HEK293 (cell line): Measurements from ENCODE around the gene PTH2.

Experiments
- HOXC10 ChIP-seq: sonication (generic); formaldehyde crosslinking; IDR thresholded peaks from 2 replicates; pipeline ENCODE4 v1.8.1; 2023; ENCODE audit warnings: mild to moderate bottlenecking, missing genetic modification reagents
- OSR2 ChIP-seq: fragments of 450-650 bp; formaldehyde crosslinking; IDR thresholded peaks from 2 replicates; pipeline ENCODE4 v1.5.1; 2016; ENCODE audit warnings: missing biosample characterization, missing genetic modification characterization
- SP2 ChIP-seq: fragments of 450-650 bp; formaldehyde crosslinking; IDR thresholded peaks from 2 replicates; pipeline ENCODE4 v1.5.1; 2016; ENCODE audit warnings: missing biosample characterization, missing genetic modification characterization
- TRIM28 ChIP-seq: IDR thresholded peaks from 2 replicates; pipeline ENCODE4 v1.6.1; 2011; ENCODE audit warnings: low read length, control low read depth, borderline replicate concordance
- ZBTB7A ChIP-seq: fragments of 450-650 bp; formaldehyde crosslinking; IDR thresholded peaks from 2 replicates; pipeline ENCODE4 v1.5.1; 2016; ENCODE audit warnings: low read depth, missing biosample characterization, missing genetic modification characterization
- ZNF335 ChIP-seq: fragments of 450-650 bp; formaldehyde crosslinking; conservative IDR thresholded peaks from 2 replicates; pipeline ENCODE4 v1.5.1; 2016; ENCODE audit warnings: missing biosample characterization, missing genetic modification characterization
- ZSCAN30 ChIP-seq: fragments of 450-650 bp; IDR thresholded peaks from 2 replicates; pipeline ENCODE4 v1.5.1; 2018; ENCODE audit warnings: missing biosample characterization, mild to moderate bottlenecking, missing genetic modification characterization, moderate library complexity
- TF ChIP-seq, protein P1 (sequence below): fragments of 450-650 bp; formaldehyde crosslinking; IDR thresholded peaks from 2 replicates; pipeline ENCODE4 v1.5.1; 2016; ENCODE audit warnings: missing biosample characterization, missing genetic modification characterization
- TF ChIP-seq, protein P2 (sequence below): fragments of 450-650 bp; formaldehyde crosslinking; IDR thresholded peaks from 2 replicates; pipeline ENCODE4 v1.5.1; 2016; ENCODE audit warnings: missing biosample characterization, missing genetic modification characterization

DNA sequence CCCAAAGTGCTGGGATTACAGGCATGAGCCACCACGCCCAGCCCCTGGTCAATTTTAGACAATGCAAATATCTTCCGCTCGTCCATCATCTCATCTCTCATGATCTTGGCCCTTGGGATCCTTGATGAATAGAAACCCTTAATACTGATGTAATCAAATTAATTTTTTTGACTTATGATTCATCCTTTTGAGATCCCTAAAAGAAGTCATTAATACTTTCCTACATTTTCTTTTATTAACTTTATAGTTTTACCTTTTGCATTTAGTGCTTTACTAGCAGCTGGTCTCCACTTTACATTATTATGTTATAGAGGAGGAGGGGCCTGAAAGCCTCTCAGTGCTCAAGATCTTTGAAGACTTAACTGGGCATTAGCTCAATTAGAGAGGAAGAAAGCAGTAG, 42.9 kb downstream of the PTH2 start:
- TF ChIP-seq, protein P1, sequence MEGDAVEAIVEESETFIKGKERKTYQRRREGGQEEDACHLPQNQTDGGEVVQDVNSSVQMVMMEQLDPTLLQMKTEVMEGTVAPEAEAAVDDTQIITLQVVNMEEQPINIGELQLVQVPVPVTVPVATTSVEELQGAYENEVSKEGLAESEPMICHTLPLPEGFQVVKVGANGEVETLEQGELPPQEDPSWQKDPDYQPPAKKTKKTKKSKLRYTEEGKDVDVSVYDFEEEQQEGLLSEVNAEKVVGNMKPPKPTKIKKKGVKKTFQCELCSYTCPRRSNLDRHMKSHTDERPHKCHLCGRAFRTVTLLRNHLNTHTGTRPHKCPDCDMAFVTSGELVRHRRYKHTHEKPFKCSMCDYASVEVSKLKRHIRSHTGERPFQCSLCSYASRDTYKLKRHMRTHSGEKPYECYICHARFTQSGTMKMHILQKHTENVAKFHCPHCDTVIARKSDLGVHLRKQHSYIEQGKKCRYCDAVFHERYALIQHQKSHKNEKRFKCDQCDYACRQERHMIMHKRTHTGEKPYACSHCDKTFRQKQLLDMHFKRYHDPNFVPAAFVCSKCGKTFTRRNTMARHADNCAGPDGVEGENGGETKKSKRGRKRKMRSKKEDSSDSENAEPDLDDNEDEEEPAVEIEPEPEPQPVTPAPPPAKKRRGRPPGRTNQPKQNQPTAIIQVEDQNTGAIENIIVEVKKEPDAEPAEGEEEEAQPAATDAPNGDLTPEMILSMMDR, result no peak
- no peak for TF ChIP-seq ZSCAN30 (tag by site-specific recombination)
- TF ChIP-seq ZNF335, result no peak
- no peak for TF ChIP-seq HOXC10 (CRISPR knock-in tag)
- no peak for TF ChIP-seq TRIM28
- TF ChIP-seq, protein P2, sequence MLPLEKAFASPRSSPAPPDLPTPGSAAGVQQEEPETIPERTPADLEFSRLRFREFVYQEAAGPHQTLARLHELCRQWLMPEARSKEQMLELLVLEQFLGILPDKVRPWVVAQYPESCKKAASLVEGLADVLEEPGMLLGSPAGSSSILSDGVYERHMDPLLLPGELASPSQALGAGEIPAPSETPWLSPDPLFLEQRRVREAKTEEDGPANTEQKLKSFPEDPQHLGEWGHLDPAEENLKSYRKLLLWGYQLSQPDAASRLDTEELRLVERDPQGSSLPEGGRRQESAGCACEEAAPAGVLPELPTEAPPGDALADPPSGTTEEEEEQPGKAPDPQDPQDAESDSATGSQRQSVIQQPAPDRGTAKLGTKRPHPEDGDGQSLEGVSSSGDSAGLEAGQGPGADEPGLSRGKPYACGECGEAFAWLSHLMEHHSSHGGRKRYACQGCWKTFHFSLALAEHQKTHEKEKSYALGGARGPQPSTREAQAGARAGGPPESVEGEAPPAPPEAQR (tag by site-specific recombination), result no peak
- TF ChIP-seq SP2 (tag by site-specific recombination), result no peak
- TF ChIP-seq ZBTB7A, result no peak
- no peak for TF ChIP-seq OSR2 (tag by site-specific recombination)
